Caco-2 (cell line): Measurements from ENCODE around the gene TRNP1. TPM values are rescaled to one million over a fixed set of nuclear protein-coding genes. Genes with fewer than 3 reads are reported as not detected.

Source experiments
- BruUV-seq: library from RNA; stranded (reverse); fragments of 400-500 nt; replicated peaks from 2 replicates; lab custom pipeline; 2021; lab: Mats Ljungman, UMichigan
- CTCF ChIA-PET: fragments of 300-600 bp; sonication (Branson Sonifier 250); formaldehyde crosslinking; loops from one replicate; lab custom pipeline; 2022; ENCODE audit warnings: antibody characterized with exemption; lab: Charles Lee
- POLR2A ChIA-PET: fragments of 300-600 bp; sonication (Branson Sonifier 250); formaldehyde crosslinking; loops from one replicate; lab custom pipeline; 2022; ENCODE audit warnings: antibody characterized with exemption; lab: Charles Lee
- DNase-seq, 2 experiments: peaks; one replicate each; pipeline versions ENCODE4 v3.0.0 to v3.0.0-alpha.2; 2020 to 2022
- H3K27me3 ChIP-seq: replicated peaks from 2 replicates; pipeline ENCODE4 v1.6.0; 2011; ENCODE audit warnings: low read length; ENCODE audit not compliant: control insufficient read depth, insufficient read depth
- H3K36me3 ChIP-seq: 2 replicates; pipeline ENCODE4 v1.5.1; 2011; ENCODE audit warnings: low read length; ENCODE audit not compliant: control insufficient read depth, insufficient read depth
- H3K4me1 ChIP-seq: fragments of 250-450 bp; sonication (Bioruptor Pico); 2 replicates; pipeline ENCODE4 v1.5.1; 2020; ENCODE audit warnings: mild to moderate bottlenecking
- H3K4me3 ChIP-seq: 2 replicates; pipeline ENCODE4 v1.5.1; 2011; ENCODE audit warnings: low read depth, mild to moderate bottlenecking, control low read depth, low read length
- H3K9me3 ChIP-seq: fragments of 250-450 bp; sonication (Bioruptor Pico); 2 replicates; pipeline ENCODE4 v1.5.1; 2020; ENCODE audit warnings: mild to moderate bottlenecking, moderate library complexity
- H3K27ac Mint-ChIP-seq: one replicate; pipeline ENCODE4 v1.8.0; 2022; ENCODE audit warnings: mixed read lengths; ENCODE audit not compliant: unreplicated experiment
- H3K27me3 Mint-ChIP-seq: one replicate; pipeline ENCODE4 v1.8.0; 2022; ENCODE audit warnings: mixed read lengths; ENCODE audit not compliant: insufficient read depth, unreplicated experiment
- H3K36me3 Mint-ChIP-seq: one replicate; pipeline ENCODE4 v1.8.0; 2022; ENCODE audit warnings: mild to moderate bottlenecking, mixed read lengths; ENCODE audit not compliant: insufficient read depth, unreplicated experiment
- H3K4me1 Mint-ChIP-seq: one replicate; pipeline ENCODE4 v1.8.0; 2022; ENCODE audit warnings: low read depth, mixed read lengths; ENCODE audit not compliant: unreplicated experiment
- H3K4me3 Mint-ChIP-seq: one replicate; pipeline ENCODE4 v1.8.0; 2022; ENCODE audit warnings: mild to moderate bottlenecking, moderate library complexity, mixed read lengths; ENCODE audit not compliant: unreplicated experiment
- H3K9me3 Mint-ChIP-seq: one replicate; pipeline ENCODE4 v1.8.0; 2022; ENCODE audit warnings: mixed read lengths; ENCODE audit not compliant: unreplicated experiment
- intact Hi-C: fragments of 100-400 bp; cut with micrococcal nuclease; formaldehyde crosslinking; loops from one replicate; pipeline ENCODE4 v1.10.0; 2022; ENCODE audit not compliant: unreplicated experiment
- total RNA-seq: library from RNA; stranded (reverse); gene quantifications from 2 replicates; pipeline ENCODE4 v1.2.3, GENCODE V29; 2022
- TF ChIP-seq, protein P1 (sequence below), 2 experiments: fragments of 200-600 bp in 1 of 2; IDR thresholded peaks; 1 replicate in 1 of 2; 2 replicates in 1 of 2; pipeline versions ENCODE4 v1.5.1 to v1.8.0; 2011 to 2022; ENCODE audit warnings: antibody characterized with exemption in 1 of 2, control low read depth in 1 of 2, inconsistent platforms in 1 of 2, low read depth in 1 of 2, low read length in 1 of 2, mild to moderate bottlenecking in 1 of 2, moderate library complexity in 1 of 2; ENCODE audit not compliant: insufficient read depth in 1 of 2, severe bottlenecking in 1 of 2, unreplicated experiment in 1 of 2

Gene TRNP1
- total RNA-seq, 1 experiment from 2014 or later = 23.6 TPM

DNA sequence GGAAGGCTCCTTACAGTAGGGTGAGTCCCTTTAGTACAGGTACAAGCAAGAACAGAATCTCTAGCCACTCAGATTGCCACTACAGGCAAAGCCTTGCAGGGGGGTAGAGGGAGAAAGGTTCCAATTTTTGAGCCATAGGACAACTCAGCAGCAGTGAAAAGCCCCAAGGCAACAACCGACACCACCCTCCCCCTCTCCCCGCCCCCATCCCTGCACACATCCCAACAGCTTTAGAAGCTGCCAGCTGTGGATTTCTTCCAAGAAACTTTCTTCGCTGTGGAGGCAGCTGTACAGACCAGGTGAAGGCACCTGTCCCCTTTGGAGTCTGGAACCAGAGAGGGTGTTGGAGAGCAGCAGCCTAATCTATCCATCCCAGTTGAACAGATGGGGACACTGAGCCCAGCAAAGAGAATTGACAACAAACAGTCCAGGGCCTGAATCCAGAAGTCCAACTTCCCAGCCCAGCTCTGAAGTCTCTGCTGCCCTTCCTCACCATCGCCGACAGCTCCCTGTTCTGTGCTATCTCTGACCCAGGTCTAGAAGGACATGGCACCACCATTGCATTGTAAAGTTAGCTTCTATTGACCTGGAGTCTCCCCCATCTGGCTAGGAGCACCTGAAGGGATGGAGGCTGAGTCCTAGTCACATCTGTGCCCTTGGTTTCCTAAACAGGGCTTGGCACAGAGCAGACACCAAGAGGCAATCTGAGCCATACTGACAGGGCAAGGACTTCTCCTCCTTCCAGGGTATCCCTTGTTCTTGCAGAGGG is 16.9 kb downstream of the TRNP1 start:
- H3K4me3 Mint-ChIP-seq = peak overlapping the region; percentile 81
- peaks cover 45% of the 10 kb centered on the region for H3K4me1 ChIP-seq
- TF ChIP-seq, protein P1, sequence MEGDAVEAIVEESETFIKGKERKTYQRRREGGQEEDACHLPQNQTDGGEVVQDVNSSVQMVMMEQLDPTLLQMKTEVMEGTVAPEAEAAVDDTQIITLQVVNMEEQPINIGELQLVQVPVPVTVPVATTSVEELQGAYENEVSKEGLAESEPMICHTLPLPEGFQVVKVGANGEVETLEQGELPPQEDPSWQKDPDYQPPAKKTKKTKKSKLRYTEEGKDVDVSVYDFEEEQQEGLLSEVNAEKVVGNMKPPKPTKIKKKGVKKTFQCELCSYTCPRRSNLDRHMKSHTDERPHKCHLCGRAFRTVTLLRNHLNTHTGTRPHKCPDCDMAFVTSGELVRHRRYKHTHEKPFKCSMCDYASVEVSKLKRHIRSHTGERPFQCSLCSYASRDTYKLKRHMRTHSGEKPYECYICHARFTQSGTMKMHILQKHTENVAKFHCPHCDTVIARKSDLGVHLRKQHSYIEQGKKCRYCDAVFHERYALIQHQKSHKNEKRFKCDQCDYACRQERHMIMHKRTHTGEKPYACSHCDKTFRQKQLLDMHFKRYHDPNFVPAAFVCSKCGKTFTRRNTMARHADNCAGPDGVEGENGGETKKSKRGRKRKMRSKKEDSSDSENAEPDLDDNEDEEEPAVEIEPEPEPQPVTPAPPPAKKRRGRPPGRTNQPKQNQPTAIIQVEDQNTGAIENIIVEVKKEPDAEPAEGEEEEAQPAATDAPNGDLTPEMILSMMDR (IDR thresholded peaks at IDR 0.05; ENCODE audit: insufficient read depth in 1 of 2, low read depth in 1 of 2, low read length in 1 of 2, severe bottlenecking in 1 of 2, unreplicated experiment in 1 of 2) = no peak
- H3K36me3 Mint-ChIP-seq = peaks cover 44% of the 10 kb centered on the region
- peaks cover 15% of the 10 kb centered on the region for H3K4me1 Mint-ChIP-seq
- no peak for DNase-seq
- CTCF ChIA-PET = interaction anchor here (0.6 to 2.4 kb wide), 2 partner anchors 35 to 41 kb away, joined by 3 to 6 read pairs; no protein-coding TSS in a partner anchor
- POLR2A ChIA-PET = interaction anchor here (0.6 to 0.8 kb wide), 2 partner anchors 17 to 292 kb away, joined by 3 to 7 read pairs; partner anchors contain the start of gene TRNP1
- H3K4me3 ChIP-seq = 0 out of 2 replicates have a peak overlapping the region, but pooled peaks have one; percentile 5
- no peaks in the 10 kb centered on the region for H3K27me3 ChIP-seq
- no peaks in the 10 kb centered on the region for H3K9me3 Mint-ChIP-seq
- peaks cover 2% of the 10 kb centered on the region; the same call in 1 of the 2 replicates for H3K36me3 ChIP-seq
- no peaks in the 10 kb centered on the region for H3K27me3 Mint-ChIP-seq
- BruUV-seq = no TSS peak
- peak overlapping the region; percentile 87 for H3K27ac Mint-ChIP-seq
- intact Hi-C loops = no loop called here
- no peaks in the 10 kb centered on the region for H3K9me3 ChIP-seq

DNA sequence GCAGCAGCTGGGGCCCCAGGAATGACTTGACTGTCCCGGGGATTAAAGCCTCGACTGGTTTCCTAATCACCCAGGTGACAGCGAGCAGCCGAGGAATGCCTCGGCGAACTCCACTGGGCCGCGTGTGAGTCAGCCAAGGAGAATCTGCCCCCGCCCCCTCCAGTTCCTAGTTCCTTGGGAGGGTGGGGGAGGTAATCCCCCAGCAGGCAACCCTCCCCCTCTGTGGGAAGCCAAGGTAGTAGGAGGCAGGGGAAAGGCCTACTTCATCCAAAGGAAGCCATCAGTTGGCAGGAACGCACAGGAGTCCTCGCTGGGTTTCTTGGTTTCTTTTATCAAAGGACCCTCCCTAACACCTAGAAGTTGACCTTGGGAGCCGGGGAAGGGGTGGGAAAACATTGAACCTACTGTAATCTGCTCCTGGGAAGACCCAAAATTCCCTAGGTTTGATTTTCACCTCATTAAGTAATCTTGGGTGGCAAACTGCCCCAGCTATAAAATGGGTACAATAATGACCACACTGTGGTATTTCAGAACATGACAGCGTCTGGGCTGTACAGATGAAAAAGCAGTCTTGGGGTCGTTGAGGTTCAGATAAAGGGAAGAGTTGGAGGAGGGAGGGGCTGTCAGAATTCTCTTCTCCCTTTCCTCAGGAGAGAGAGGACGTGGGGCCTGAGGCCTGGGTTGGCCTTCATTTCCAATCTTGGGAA is 17.7 kb downstream of the TRNP1 start:
- ChIA-PET POLR2A (interaction anchor here (0.6 kb wide), 1 partner anchor 291 kb away, joined by 3 read pairs; no protein-coding TSS in a partner anchor), CTCF (interaction anchor here (0.6 to 2.4 kb wide), 2 partner anchors 18 to 34 kb away, joined by 6 read pairs; partner anchors contain the start of gene TRNP1)
- peak overlapping the region; percentile 87 for H3K27ac Mint-ChIP-seq
- H3K9me3 Mint-ChIP-seq = no peaks in the 10 kb centered on the region
- TF ChIP-seq, protein P1 (IDR thresholded peaks at IDR 0.05; ENCODE audit: insufficient read depth in 1 of 2, low read depth in 1 of 2, low read length in 1 of 2, severe bottlenecking in 1 of 2, unreplicated experiment in 1 of 2) = no peak
- Histone ChIP-seq H3K4me3 (peak overlapping the region; percentile 86), H3K4me1 (peaks cover 42% of the 10 kb centered on the region), H3K9me3 (no peaks in the 10 kb centered on the region), H3K27me3 (no peaks in the 10 kb centered on the region), H3K36me3 (no peaks in the 10 kb centered on the region; the same call in 1 of the 2 replicates)
- intact Hi-C loops = no loop called here
- H3K4me1 Mint-ChIP-seq = peaks cover 15% of the 10 kb centered on the region
- no peaks in the 10 kb centered on the region for H3K27me3 Mint-ChIP-seq
- peak; percentile 89 to 93 for DNase-seq
- TSS peak; percentile 51 for BruUV-seq
- H3K36me3 Mint-ChIP-seq = peaks cover 36% of the 10 kb centered on the region
- peak overlapping the region; percentile 81 for H3K4me3 Mint-ChIP-seq
